ENCODE measurements around the gene FGD3.
"Not testable (repeated sequence)": the region's sequence is repeated elsewhere in the genome, so short reads cannot be mapped to it uniquely, and the experiment has no call there.

FGD3 gene

GRCh38 chr9:93005876-93006275, 58.6 kb downstream of the FGD3 start:
- no peak for DNase-seq (ENCODE audit: low read depth)

GRCh38 chr9:93007529-93008058, 60.3 kb downstream of the FGD3 start:
- no peak for DNase-seq (ENCODE audit: low read depth)

GRCh38 chr9:93008457-93008856, 61.1 kb downstream of the FGD3 start:
- no peak for DNase-seq (ENCODE audit: low read depth)

- no peak for DNase-seq (ENCODE audit: low read depth)
These were observed 62.2 kb downstream of the FGD3 start for GRCh38 chr9:93009337-93010015.

- DNase-seq (ENCODE audit: low read depth), result no peak
These were observed 62.7 kb downstream of the FGD3 start for GRCh38 chr9:93010056-93010455.

GRCh38 chr9:93010704-93011103, 63.4 kb downstream of the FGD3 start:
- no peak for DNase-seq (ENCODE audit: low read depth)

GRCh38 chr9:93011114-93011513, 63.8 kb downstream of the FGD3 start:
- DNase-seq (ENCODE audit: low read depth), result no peak

- no peak for DNase-seq (ENCODE audit: low read depth)
These were observed 65.9 kb downstream of the FGD3 start for GRCh38 chr9:93012963-93013855.

GRCh38 chr9:93013856-93014582, 66.7 kb downstream of the FGD3 start:
- no peak for DNase-seq (ENCODE audit: low read depth)

- not testable (repeated sequence) for DNase-seq (ENCODE audit: low read depth)
These were observed 67.9 kb downstream of the FGD3 start for GRCh38 chr9:93015190-93015589.

GRCh38 chr9:93017621-93018020, 70.3 kb downstream of the FGD3 start:
- no peak for DNase-seq (ENCODE audit: low read depth)

- no peak for DNase-seq (ENCODE audit: low read depth)
These were observed 72.8 kb downstream of the FGD3 start for GRCh38 chr9:93020151-93020550.

- DNase-seq (ENCODE audit: low read depth), result no peak
These were observed 73.7 kb downstream of the FGD3 start for GRCh38 chr9:93020771-93021670.

GRCh38 chr9:93022066-93022465, 74.7 kb downstream of the FGD3 start:
- no peak for DNase-seq (ENCODE audit: low read depth)

GRCh38 chr9:93022721-93023520, 75.6 kb downstream of the FGD3 start:
- DNase-seq (ENCODE audit: low read depth), result no peak

- DNase-seq (ENCODE audit: low read depth), result no peak
These were observed 76.1 kb downstream of the FGD3 start for GRCh38 chr9:93023521-93023815.

- no peak for DNase-seq (ENCODE audit: low read depth)
These were observed 77.3 kb downstream of the FGD3 start for GRCh38 chr9:93024646-93024910.

GRCh38 chr9:93024986-93025630, 77.8 kb downstream of the FGD3 start:
- no peak for DNase-seq (ENCODE audit: low read depth)

GRCh38 chr9:93025736-93026135, 78.4 kb downstream of the FGD3 start:
- no peak for DNase-seq (ENCODE audit: low read depth)

- DNase-seq (ENCODE audit: low read depth), result no peak
These were observed 79.3 kb downstream of the FGD3 start for GRCh38 chr9:93026640-93027039.

- no peak for DNase-seq (ENCODE audit: low read depth)
These were observed 80.4 kb downstream of the FGD3 start for GRCh38 chr9:93027750-93028149.
